ENCODE measurements around the gene ALCAM.

Gene ALCAM

GRCh38 chr3:105611304-105612192 is 244.8 kb downstream of the ALCAM start:
- no peak overlapping the region for H3K4me3 ChIP-seq
- TF ChIP-seq CTCF (IDR thresholded peaks at IDR 0.05), result no peak
- DNase-seq (ENCODE audit: low spot score), result no peak
- no peak overlapping the region for H3K27ac ChIP-seq

- no peak for TF ChIP-seq CTCF (IDR thresholded peaks at IDR 0.05)
- DNase-seq (ENCODE audit: low spot score), result no peak
- Histone ChIP-seq H3K4me3 (no peak overlapping the region), H3K27ac (no peak overlapping the region)
These were observed 246.4 kb downstream of the ALCAM start for GRCh38 chr3:105613120-105613519.

DNA sequence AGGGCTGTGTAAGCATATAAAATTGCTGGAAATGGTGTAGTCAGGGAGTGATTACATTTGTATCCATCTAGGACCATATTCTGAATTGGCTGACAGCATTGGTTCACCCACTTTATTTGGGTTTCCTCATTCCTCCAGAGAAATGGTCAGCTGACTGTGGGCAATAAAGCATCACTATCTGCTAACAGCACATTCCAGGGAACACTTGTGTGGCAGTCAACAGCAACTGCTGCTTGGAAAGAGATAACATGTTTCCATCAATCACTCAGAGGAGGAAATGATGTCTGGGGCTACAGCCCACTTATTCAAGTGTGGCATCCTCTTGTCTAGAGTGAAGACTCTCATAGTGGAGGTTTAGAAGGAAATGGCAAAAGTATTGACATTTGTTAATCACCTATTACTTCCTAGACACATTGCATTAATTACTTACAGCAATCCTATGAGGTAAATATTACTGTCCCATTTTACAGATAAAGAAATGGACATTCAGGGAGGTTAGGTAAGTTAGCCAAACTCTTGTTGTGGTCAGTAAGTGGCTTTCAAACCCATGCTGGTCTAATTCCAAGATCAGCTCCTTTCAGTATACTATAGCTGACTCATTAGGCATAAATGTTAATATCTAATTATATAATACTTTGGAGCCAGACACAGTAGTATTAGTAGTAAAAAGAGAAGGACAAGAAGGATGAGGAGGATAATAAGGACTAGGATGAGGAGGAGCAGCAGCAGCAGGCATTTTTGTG is 247.8 kb downstream of the ALCAM start:
- Histone ChIP-seq H3K27ac (no peak overlapping the region), H3K4me3 (no peak overlapping the region)
- TF ChIP-seq CTCF (IDR thresholded peaks at IDR 0.05), result no peak
- no peak for DNase-seq (ENCODE audit: low spot score)

DNA sequence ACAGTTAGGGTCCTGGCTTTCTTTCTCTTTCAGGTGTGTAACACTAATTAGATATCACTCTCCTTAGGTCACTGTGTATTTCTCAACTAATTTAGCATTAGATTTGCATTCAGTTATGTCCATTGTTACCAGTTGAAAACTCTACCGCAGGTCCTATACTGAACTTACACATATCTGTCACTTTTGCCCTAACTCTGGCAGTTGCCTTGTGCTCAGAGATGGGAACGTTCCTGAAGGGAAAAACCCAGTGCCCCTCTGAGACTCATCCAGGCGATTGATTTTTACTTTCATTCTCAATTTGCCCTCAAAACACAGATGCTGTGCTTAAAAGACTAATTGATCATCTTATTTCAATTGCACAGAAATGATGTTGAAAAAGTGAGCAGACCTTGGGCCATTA is 249.1 kb downstream of the ALCAM start:
- Histone ChIP-seq H3K4me3 (no peak overlapping the region), H3K27ac (no peak overlapping the region)
- no peak for DNase-seq (ENCODE audit: low spot score)
- TF ChIP-seq CTCF (IDR thresholded peaks at IDR 0.05), result no peak

DNA sequence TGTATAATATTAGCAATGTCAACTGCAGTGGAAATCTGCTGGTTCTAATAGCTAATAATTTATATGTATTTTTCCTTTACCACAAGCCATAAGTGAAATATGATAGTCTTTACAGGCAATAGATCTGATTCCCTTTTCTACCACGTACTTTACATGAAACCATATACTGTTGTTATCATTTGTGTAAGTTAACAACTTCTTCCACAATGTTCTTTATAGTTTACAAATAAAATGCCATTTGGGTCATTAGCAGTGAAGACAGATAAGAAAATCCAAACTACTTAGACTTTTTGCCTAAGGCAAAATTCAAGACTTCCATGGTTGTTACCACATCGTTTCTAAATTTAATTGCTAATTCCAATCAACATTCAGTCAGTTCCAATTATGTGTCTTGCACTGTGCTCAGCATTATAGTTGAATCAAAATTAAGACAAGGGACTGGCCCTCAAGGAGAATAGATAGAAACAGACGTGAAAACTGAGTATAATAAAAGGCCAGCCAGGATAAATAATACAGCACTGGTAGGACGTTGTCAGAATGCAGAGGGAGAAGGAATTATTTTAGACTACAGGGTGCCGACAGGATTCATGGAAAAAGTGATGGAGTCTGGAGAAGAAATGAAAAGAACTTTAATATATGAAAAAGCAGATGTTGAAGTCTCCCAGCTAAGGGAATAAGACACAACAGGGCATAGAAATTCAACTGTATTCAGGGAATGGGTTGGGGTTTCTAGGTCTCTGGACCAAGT is 249.8 kb downstream of the ALCAM start:
- no peak for DNase-seq (ENCODE audit: low spot score)
- Histone ChIP-seq H3K4me3 (no peak overlapping the region), H3K27ac (no peak overlapping the region)
- TF ChIP-seq CTCF (IDR thresholded peaks at IDR 0.05), result no peak

DNA sequence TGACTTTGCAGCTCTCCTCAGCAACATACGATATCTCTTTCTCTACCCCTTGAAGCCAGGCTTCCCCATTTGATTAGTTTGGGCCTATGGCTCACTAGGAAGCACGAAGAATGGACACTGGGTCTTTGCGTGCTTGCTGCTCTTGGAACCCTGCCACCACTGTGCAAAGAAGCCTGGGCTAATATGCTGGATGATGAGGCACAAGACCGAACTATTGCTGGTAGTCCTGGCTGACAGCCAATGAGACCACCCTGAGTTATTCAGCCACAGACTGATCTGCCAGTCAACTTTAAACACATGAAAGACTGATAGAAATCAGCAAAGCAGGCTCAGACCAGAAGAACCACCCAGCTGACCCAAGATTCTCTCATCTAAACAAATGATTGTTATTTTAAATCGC is 251.8 kb downstream of the ALCAM start:
- DNase-seq (ENCODE audit: low spot score), result no peak
- TF ChIP-seq CTCF (IDR thresholded peaks at IDR 0.05), result no peak
- no peak overlapping the region for H3K27ac ChIP-seq
- H3K4me3 ChIP-seq, result no peak overlapping the region

Data from coronary artery (tissue), 2 donors.